GM06990 (cell line): ENCODE measurements around the gene IL7R.
A peak's percentile ranks its signal among the peaks of the same experiment; 100 is the strongest.

ENCODE experiments used
- DNase-seq: peaks from one replicate; pipeline ENCODE4 v3.0.0-alpha.2; 2011; ENCODE audit not compliant: insufficient read length; ENCODE audit errors: extremely low read depth
- H3K27me3 ChIP-seq: replicated peaks from 2 replicates; pipeline ENCODE4 v1.6.0; 2011; ENCODE audit warnings: low read length; ENCODE audit not compliant: control insufficient read depth, insufficient read depth
- H3K36me3 ChIP-seq: 2 replicates; pipeline ENCODE4 v1.5.1; 2011; ENCODE audit warnings: low read length; ENCODE audit not compliant: control insufficient read depth, insufficient read depth
- H3K4me3 ChIP-seq: replicated peaks from 2 replicates; pipeline ENCODE4 v1.5.1; 2011; ENCODE audit warnings: low read depth, mild to moderate bottlenecking, control low read depth, low read length
- TF ChIP-seq, protein P1 (sequence below): IDR thresholded peaks from 2 replicates; pipeline ENCODE4 v1.5.1; 2011; ENCODE audit warnings: low read length, control low read depth, mild to moderate bottlenecking, inconsistent platforms; ENCODE audit not compliant: insufficient read depth, poor library complexity, severe bottlenecking

Gene IL7R

DNA sequence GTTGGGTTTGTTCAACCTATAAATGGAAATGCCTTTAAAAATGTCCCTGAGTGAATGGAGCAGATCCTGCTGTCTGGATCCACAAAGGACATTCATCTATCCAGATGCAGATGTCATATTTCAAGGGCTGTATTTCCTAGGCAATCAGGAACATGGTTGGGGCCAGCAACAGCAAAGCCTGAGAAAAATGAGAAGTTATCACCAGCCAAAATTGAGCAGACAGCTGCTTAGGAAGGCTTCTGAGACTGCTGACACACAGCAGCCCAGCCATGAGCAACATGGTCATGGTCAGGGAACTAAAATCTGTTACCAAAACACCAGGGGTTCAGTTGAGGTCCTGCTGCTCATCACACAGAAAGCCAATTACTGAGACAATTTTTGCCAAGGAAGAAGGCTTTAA lies 9.2 kb upstream of the IL7R start:
- Histone ChIP-seq H3K4me3 (no peak overlapping the region), H3K36me3 (no peaks in the 10 kb centered on the region), H3K27me3 (no peaks in the 10 kb centered on the region)
- TF ChIP-seq, protein P1, sequence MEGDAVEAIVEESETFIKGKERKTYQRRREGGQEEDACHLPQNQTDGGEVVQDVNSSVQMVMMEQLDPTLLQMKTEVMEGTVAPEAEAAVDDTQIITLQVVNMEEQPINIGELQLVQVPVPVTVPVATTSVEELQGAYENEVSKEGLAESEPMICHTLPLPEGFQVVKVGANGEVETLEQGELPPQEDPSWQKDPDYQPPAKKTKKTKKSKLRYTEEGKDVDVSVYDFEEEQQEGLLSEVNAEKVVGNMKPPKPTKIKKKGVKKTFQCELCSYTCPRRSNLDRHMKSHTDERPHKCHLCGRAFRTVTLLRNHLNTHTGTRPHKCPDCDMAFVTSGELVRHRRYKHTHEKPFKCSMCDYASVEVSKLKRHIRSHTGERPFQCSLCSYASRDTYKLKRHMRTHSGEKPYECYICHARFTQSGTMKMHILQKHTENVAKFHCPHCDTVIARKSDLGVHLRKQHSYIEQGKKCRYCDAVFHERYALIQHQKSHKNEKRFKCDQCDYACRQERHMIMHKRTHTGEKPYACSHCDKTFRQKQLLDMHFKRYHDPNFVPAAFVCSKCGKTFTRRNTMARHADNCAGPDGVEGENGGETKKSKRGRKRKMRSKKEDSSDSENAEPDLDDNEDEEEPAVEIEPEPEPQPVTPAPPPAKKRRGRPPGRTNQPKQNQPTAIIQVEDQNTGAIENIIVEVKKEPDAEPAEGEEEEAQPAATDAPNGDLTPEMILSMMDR, result no peak
- DNase-seq, result no peak

DNA sequence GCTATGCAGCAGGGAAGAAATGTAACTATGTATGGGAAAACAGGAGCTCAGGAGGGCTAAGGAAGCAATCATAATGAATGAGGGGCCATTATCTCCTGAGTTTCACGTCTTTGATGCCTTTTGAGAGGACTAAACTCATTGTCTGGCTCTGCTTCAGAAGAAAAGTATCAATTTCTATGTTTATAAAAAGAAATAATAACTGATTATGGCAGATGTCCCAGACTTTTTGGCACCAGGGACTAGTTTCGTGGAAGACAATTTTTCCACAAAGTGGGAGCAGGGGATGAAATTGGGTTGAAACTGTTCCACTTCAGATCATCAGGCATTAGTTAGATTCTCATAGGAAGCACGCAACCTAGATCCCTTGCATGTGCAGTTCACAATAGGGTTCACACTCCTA lies 8.7 kb upstream of the IL7R start:
- H3K36me3 ChIP-seq, result no peaks in the 10 kb centered on the region
- H3K4me3 ChIP-seq, result no peak overlapping the region
- no peaks in the 10 kb centered on the region for H3K27me3 ChIP-seq
- TF ChIP-seq, protein P1, result no peak
- no peak for DNase-seq

DNA sequence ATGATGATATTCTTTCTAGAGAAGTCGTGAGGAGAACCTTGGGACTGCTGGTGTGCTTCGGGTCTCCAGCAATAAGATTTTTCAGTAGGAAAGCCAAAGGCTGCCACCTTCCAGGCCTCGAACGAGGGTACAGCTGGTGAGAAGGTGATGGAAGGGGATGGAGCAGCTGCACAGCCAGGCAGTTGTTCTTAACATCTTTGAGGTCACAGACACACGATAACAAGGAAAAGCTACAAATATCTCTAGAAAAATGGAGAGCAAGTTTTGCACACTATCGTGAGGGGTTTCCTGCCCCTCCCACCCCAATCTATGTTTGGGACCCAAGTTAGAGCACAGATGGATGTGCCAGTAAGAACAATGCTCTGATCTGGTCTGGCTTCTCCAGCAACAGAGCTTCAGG lies 6.8 kb upstream of the IL7R start:
- no peaks in the 10 kb centered on the region for H3K36me3 ChIP-seq
- DNase-seq, result no peak
- H3K4me3 ChIP-seq, result no peak overlapping the region
- TF ChIP-seq, protein P1, result no peak
- no peaks in the 10 kb centered on the region for H3K27me3 ChIP-seq

DNA sequence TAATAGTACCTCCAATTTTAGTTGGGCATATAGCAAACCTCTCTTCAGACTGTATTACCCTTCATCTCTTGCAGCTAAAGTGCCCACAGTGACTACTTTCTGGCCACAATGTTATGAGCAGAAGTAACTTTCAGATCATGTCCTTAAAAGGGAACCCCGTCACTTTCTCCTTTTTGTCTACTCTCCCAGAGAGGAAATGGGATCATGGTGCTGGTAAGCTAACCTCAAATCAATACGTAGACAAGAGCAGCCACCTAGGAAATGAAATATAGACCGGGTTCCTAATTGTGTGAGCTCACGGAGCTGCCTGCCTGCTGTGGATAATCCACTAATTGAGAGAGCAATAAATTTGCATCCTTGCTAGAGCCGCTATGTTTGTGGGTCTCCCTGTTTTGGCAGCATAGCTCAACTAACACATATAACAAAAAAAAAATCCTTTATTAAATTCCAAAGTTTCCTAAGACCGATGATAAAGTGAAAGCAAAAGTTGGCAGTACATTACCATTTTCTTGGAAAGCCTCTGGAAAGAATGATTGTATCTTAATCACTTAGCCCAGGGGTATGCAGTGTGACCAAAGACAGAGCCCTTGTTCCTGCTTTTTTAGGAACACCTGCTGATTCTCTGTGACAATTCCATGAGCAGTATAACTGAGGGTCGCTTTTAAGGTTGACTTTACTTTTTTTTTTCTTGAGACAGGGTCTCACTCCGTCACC lies 5.6 kb upstream of the IL7R start:
- DNase-seq, result no peak
- Histone ChIP-seq H3K27me3 (no peaks in the 10 kb centered on the region), H3K36me3 (no peaks in the 10 kb centered on the region), H3K4me3 (no peak overlapping the region)
- TF ChIP-seq, protein P1, result no peak

DNA sequence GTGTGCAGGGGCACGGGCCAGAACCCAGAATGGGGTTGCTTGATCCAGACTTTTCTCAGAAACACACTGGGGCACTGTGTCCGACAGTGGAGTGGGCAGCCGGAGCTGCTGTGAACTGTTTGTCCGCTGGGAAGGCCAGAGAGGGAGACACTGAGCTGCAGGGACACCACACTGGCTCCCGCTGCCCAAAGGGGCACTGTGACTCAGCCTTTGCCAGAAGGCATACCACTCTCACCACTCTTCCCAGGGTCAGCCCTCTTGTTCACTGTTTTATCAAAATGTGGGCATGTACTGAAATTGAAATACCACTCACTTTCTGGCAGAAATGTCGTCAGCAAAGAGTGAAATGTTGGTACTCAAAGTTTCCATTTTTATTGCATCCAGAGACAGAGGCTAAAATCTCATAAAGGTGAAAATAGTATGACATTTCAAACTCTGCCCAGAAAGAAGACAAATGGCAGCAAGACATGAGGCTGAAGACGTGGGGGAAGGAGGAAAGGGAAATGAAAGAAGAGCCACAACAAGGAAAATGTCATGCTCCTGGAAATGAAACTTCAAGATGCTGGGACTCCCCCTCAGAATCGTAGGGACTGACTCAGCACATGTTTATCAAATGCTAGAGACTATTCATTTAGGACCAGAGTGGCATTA lies 4.5 kb upstream of the IL7R start:
- TF ChIP-seq, protein P1, result peak; percentile 11
- peak; percentile 46 for DNase-seq
- no peak overlapping the region for H3K4me3 ChIP-seq

More for the DNA sequence above, 4.5 kb upstream of the IL7R start:
- Histone ChIP-seq H3K36me3 (no peaks in the 10 kb centered on the region), H3K27me3 (no peaks in the 10 kb centered on the region)
